Transverse colon (tissue), 4 donors: Measurements from ENCODE around the gene KRT3. TPM values are rescaled to one million over a fixed set of nuclear protein-coding genes. Genes with fewer than 3 reads are reported as not detected.

Source experiments
- DNase-seq: peaks from one replicate; pipeline ENCODE4 v3.0.0-alpha.2; 2019
- H3K27ac ChIP-seq, 4 donors: fragments of 200-600 bp; sonication (generic); 2 replicates each; pipeline ENCODE4 v1.5.1; 2016 to 2018; ENCODE audit warnings: inconsistent platforms in 4 of 4
- H3K27me3 ChIP-seq: fragments of 200-600 bp; sonication (generic); 2 replicates; pipeline ENCODE4 v1.5.1; 2017; ENCODE audit warnings: inconsistent platforms
- H3K36me3 ChIP-seq, 4 donors: fragments of 200-600 bp; sonication (generic); 2 replicates each; pipeline ENCODE4 v1.5.1; 2017 to 2019; ENCODE audit warnings: inconsistent platforms in 4 of 4
- H3K4me1 ChIP-seq, 4 donors: fragments of 200-600 bp; sonication (generic); 2 replicates each; pipeline ENCODE4 v1.5.1; 2017 to 2020; ENCODE audit warnings: inconsistent platforms in 4 of 4
- H3K4me3 ChIP-seq, 4 donors: fragments of 200-600 bp; sonication (generic); 1 replicate in 1 of 4; 2 replicates in 3 of 4; pipeline versions ENCODE4 v1.5.1 to v1.6.1; 2017 to 2019; ENCODE audit warnings: inconsistent platforms in 4 of 4
- H3K9me3 ChIP-seq, 2 donors: fragments of 200-600 bp; sonication (generic); 2 replicates each; pipeline ENCODE4 v1.5.1; 2017 to 2019; ENCODE audit warnings: inconsistent platforms in 2 of 2
- EP300 ChIP-seq: sonication (generic); formaldehyde crosslinking; IDR thresholded peaks from one replicate; pipeline ENCODE4 v1.6.1; 2017; ENCODE audit warnings: antibody characterized with exemption, low read depth
- POLR2A ChIP-seq: fragments of 450-650 bp; IDR thresholded peaks from one replicate; pipeline ENCODE4 v1.6.1; 2016; ENCODE audit warnings: antibody characterized with exemption, mild to moderate bottlenecking, moderate library complexity
- POLR2AphosphoS5 ChIP-seq, 3 donors: sonication (generic); formaldehyde crosslinking; IDR thresholded peaks; one replicate each; pipeline ENCODE4 v1.6.1; 2016; ENCODE audit warnings: antibody characterized with exemption in 3 of 3
- WGBS, 2 donors: methylation state at CpG; one replicate each; pipeline ENCODE4 v1.1.5; 2018; ENCODE audit warnings: low coverage in 1 of 2; 5-methylcytosine and 5-hydroxymethylcytosine counted together
- in situ Hi-C, 4 donors: fragments of 200-750 bp; cut with MboI; loops; one replicate each; pipeline versions ENCODE4 v1.15.0 to v1.15.1; 2017; ENCODE audit warnings: low sequenced_read_pairs in 3 of 4, low pct_ligation_motif_present in 1 of 4, low pct_unique_long_range_greater_than_20kb in 1 of 4
- intact Hi-C: fragments of 100-400 bp; cut with DNase I; formaldehyde crosslinking; loops from one replicate; pipeline ENCODE4 v1.15.1; 2023; ENCODE audit warnings: low total_unique reads
- total RNA-seq, 4 donors: library from RNA; depleted of rRNA; stranded (reverse); fragments of >200 nt; gene quantifications; one replicate each; pipeline ENCODE4 v1.1.0, GENCODE V29; 2016
- TF ChIP-seq, protein P1 (sequence below), 5 experiments: fragments of 200-600 bp in 3 of 5; fragments of 450-650 bp in 2 of 5; sonication (generic) in 3 of 5; IDR thresholded peaks; 1 replicate in 2 of 5; 2 replicates in 3 of 5; pipeline ENCODE4 v1.5.1; 2016 to 2017; ENCODE audit warnings: antibody characterized with exemption in 5 of 5, inconsistent platforms in 3 of 5, mild to moderate bottlenecking in 2 of 5, moderate library complexity in 1 of 5

KRT3 gene
- total RNA-seq, 4 donors from 2014 or later, result not detected

DNA sequence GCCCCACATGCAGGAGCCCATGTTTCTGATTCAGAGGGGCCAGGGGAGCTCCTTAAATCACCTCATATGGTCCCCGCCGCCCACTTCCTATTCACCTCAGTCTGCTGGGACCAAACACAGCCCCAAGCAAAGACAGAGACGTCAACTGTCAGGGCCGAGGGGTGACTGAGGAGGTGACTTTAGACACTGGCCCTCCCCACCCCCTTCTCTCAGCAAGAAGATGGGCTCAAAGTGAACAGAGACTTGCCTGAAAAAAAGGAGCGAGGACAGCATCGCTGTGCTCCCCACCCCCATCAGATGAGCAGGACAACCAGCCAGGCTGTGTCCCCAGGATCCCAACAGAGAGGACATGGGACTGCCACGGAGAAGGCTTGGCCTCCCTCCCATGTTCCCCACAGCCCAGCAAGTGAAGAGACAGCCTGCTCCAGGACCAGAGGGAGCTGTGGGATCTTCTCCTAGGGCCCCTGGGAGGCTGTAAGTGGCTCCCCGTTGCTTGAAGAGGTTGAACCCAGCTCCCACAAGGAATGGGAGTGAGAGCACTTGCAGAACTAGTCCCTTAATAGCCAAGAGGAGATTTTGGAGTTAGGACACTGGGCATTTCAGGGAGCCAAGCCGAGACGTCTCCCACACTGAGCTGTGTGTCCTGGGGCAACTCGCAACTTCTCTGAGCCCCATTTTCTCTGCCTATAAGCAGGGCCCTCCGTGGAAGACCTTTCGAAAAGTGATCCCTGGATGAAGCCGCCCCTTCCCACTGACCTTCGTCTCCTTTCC is 39.5 kb upstream of the KRT3 start:
- H3K27me3 ChIP-seq, result peaks cover 4% of the 10 kb centered on the region
- TF ChIP-seq POLR2A, result no peak
- TF ChIP-seq EP300, result no peak
- TF ChIP-seq, protein P1, sequence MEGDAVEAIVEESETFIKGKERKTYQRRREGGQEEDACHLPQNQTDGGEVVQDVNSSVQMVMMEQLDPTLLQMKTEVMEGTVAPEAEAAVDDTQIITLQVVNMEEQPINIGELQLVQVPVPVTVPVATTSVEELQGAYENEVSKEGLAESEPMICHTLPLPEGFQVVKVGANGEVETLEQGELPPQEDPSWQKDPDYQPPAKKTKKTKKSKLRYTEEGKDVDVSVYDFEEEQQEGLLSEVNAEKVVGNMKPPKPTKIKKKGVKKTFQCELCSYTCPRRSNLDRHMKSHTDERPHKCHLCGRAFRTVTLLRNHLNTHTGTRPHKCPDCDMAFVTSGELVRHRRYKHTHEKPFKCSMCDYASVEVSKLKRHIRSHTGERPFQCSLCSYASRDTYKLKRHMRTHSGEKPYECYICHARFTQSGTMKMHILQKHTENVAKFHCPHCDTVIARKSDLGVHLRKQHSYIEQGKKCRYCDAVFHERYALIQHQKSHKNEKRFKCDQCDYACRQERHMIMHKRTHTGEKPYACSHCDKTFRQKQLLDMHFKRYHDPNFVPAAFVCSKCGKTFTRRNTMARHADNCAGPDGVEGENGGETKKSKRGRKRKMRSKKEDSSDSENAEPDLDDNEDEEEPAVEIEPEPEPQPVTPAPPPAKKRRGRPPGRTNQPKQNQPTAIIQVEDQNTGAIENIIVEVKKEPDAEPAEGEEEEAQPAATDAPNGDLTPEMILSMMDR (IDR thresholded peaks at IDR 0.05), result no peak
- TF ChIP-seq POLR2AphosphoS5 (IDR thresholded peaks at IDR 0.05), result no peak

DNA sequence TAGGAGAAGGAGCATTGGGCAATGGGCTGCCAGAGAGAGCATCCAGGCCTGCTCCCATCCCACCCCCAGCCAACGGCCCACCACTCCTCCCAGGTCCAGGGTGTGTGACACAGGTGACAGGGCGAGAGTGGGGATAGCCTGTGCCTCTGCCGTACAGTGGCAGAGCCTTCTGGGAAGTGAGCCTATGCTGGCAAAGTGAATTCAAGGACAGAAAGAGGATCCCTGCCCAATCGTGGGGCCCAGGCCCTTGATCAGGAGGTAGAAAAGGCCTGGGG is 38.7 kb upstream of the KRT3 start:
- no peaks in the 10 kb centered on the region for H3K36me3 ChIP-seq
- H3K4me3 ChIP-seq, result no peak overlapping the region
- in situ Hi-C loops, result no loop called here
- peaks cover 4% of the 10 kb centered on the region for H3K27me3 ChIP-seq
- H3K27ac ChIP-seq, result no peak overlapping the region
- TF ChIP-seq EP300 (no peak), POLR2AphosphoS5 (IDR thresholded peaks at IDR 0.05) (no peak), POLR2A (no peak)
- TF ChIP-seq, protein P1 (IDR thresholded peaks at IDR 0.05), result no peak
- no peaks in the 10 kb centered on the region for H3K9me3 ChIP-seq
- DNase-seq, result no peak
- no peaks in the 10 kb centered on the region for H3K4me1 ChIP-seq
- WGBS, 2 donors, result 75% methylated on average over 4 of the region's 4 CpGs; no CpG with 5 or more reads in 1 of the 2 donors
- intact Hi-C loops, result no loop called here

More for the DNA sequence above, 39.5 kb upstream of the KRT3 start:
- DNase-seq, result no peak
- in situ Hi-C loops, result no loop called here
- WGBS, 2 donors, result 74 to 100% methylated on average over 2 to 15 of the region's 15 CpGs
- intact Hi-C loops, result no loop called here
- Histone ChIP-seq H3K4me1 (no peaks in the 10 kb centered on the region), H3K36me3 (no peaks in the 10 kb centered on the region), H3K9me3 (no peaks in the 10 kb centered on the region), H3K27ac (no peak overlapping the region), H3K4me3 (no peak overlapping the region)

DNA sequence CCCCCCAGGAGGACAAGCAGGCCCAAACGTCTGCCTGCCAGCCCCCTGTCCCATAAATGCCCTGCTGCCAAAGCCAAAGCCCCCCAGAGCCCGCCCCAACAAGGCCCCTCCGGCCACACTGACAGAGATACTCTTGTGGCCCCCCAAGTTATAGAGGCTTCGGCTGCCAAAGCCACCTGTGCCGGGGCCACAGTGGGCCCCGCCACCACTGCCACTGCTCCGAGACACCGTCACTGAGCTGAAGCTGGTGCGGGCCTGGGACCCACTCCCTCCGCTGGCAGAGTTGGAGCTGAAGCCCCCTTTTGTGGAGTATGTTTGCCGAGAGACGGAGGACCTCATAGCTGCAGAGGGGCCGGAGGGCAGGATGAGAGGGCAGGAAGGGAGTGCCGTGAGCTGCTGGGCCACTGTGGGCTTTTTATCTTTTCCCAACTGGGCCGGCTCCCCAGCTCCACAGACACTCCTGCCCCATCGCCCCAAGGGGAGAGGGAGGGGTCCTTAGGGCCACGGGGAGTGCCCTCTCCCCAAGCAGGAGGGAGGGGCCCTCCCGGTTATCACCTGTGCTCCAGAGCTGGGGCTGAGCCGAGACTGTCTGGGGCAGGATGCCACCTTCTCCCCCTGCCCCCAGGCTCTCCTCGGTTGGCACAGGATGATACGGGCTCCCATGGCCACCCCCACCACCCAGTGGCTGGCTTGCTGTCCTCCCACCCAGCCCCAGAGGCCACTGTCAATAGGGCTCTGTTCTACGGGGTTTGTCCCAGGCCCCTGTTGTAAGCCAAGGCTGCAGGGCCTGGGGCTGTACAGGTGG is 38.2 kb upstream of the KRT3 start, which contains the start of gene KRT79:
TSS of gene KRT79 (minus strand) at position 390 of the 805 bp plus-strand sequence. CDS start at position 339, 51 bp downstream.
- in situ Hi-C loops (no loop called here), intact Hi-C loops (no loop called here)
- no peak for DNase-seq
- TF ChIP-seq, protein P1 (IDR thresholded peaks at IDR 0.05), result no peak
- TF ChIP-seq POLR2A, result no peak
- TF ChIP-seq EP300, result no peak
- no peak for TF ChIP-seq POLR2AphosphoS5 (IDR thresholded peaks at IDR 0.05)
- Histone ChIP-seq H3K4me1 (no peaks in the 10 kb centered on the region), H3K36me3 (no peaks in the 10 kb centered on the region), H3K4me3 (no peak within 1 kb of the TSS), H3K27me3 (peaks cover 4% of the 10 kb centered on the region), H3K9me3 (no peaks in the 10 kb centered on the region), H3K27ac (no peak within 1 kb of the TSS)
- 83% methylated on average over 22 of the region's 22 CpGs; no CpG with 5 or more reads in 1 of the 2 donors for WGBS, 2 donors
